ENCODE measurements around the gene GIT2.

GIT2 gene

DNA sequence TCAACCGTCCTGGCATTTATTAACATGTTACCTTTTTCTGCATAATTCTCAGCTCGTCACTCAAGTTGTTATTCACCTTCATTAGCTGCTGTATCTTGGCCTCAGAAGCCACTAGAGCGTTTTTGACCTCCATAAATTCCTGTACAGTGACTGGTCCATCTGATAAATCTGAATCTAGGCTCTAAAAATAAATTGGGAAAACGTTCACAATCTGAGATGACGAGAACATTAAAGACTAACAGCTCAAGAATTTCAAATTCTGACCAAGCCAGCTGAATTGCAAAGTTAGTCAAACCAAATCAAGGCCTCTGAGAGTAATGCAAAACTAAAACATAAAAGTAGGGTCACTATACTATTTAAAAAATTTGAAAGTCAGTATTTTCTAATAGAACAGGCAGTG is 45.0 kb downstream of the GIT2 start:
- TF ChIP-seq, protein P1, sequence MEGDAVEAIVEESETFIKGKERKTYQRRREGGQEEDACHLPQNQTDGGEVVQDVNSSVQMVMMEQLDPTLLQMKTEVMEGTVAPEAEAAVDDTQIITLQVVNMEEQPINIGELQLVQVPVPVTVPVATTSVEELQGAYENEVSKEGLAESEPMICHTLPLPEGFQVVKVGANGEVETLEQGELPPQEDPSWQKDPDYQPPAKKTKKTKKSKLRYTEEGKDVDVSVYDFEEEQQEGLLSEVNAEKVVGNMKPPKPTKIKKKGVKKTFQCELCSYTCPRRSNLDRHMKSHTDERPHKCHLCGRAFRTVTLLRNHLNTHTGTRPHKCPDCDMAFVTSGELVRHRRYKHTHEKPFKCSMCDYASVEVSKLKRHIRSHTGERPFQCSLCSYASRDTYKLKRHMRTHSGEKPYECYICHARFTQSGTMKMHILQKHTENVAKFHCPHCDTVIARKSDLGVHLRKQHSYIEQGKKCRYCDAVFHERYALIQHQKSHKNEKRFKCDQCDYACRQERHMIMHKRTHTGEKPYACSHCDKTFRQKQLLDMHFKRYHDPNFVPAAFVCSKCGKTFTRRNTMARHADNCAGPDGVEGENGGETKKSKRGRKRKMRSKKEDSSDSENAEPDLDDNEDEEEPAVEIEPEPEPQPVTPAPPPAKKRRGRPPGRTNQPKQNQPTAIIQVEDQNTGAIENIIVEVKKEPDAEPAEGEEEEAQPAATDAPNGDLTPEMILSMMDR (IDR thresholded peaks at IDR 0.05; ENCODE audit: low read length, missing control alignments) = no peak
- DNase-seq (ENCODE audit: low read depth) = peak; percentile 81
- no peak overlapping the region for H3K4me3 ChIP-seq (replicated peaks; ENCODE audit: low read depth, low read length)

DNA sequence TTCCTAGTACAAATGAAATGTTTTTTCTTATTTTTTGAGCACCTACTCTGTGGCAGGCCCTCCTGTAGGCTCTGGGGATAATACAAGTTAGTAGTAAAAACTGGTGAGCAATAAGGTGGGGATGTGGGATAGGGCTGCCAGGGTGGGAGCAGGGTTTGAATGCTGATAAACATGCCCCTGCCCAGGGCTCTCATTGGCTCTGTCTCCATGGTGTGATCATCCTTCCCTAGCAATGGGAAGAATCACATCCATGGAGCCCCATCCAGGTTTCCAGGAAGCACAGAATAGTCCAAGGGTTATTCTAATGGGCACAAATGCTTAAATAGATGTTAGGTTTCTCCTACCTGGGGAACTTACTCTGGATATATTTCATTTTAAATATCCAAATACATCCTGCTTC is 45.5 kb downstream of the GIT2 start:
- no peak for DNase-seq (ENCODE audit: low read depth)
- H3K4me3 ChIP-seq (replicated peaks; ENCODE audit: low read depth, low read length) = no peak overlapping the region
- TF ChIP-seq, protein P1 (IDR thresholded peaks at IDR 0.05; ENCODE audit: low read length, missing control alignments) = no peak

DNA sequence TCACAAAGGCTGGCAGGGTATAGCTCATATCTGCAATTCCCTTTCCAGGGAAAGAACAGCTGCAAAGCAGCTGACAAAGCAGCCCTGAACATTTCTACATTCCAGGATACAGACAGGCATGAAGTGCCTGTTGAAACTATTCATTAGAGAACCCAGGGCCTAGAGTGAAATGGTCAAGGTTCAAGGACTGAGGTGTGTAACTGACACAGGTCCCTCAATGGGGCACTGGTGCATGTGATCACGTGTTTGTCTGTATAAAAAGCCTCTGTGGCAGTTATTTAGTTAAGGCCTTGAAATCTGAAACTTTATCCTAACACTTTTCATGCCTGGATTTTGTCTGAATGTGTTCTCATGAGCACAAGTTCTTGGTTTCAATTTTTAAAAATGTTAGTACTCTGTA is 47.1 kb downstream of the GIT2 start:
- TF ChIP-seq, protein P1 (IDR thresholded peaks at IDR 0.05; ENCODE audit: low read length, missing control alignments) = no peak
- H3K4me3 ChIP-seq (replicated peaks; ENCODE audit: low read depth, low read length) = no peak overlapping the region

DNA sequence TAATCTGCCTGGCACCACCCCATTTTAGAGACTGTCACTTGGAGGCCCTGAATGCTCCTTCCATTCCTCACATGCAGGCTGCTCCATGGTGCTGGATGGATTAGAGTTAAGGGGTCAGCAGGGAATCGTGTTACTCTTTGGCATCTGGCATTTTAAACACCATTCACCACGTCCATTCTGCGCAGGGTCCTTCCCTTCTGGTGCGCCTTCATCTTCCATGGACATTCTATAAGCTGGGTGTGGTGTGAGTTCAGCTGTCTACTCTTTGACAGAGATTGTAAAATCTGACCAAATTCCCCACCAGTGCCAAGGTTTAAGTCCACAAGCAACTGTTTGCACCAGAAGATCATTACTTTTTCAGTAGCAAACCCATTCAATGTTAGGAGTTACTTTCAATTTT is 47.8 kb downstream of the GIT2 start:
- TF ChIP-seq, protein P1 (IDR thresholded peaks at IDR 0.05; ENCODE audit: low read length, missing control alignments) = no peak
- no peak for DNase-seq (ENCODE audit: low read depth)
- no peak overlapping the region for H3K4me3 ChIP-seq (replicated peaks; ENCODE audit: low read depth, low read length)

More for the DNA sequence above, 47.1 kb downstream of the GIT2 start:
- peak; percentile 63 for DNase-seq (ENCODE audit: low read depth)

DNA sequence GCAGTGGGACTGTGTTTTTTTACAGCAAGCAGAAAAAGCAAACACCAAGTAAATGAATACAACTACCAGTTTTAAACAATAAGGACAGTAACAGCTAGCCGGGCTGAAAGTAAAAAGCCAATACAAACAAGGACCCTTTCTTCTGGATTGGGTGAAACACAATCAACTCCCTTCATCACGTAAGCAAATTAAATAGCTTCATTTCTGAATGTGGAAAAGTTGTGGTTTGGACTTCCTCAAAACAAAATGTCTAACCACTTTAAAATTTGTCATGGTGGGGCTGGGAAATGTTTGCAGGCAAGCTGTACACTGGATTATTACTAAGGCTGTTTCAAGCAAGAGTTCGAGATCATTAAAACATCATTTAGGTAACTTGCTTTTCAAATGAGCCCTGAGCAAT is 48.6 kb downstream of the GIT2 start:
- no peak overlapping the region for H3K4me3 ChIP-seq (replicated peaks; ENCODE audit: low read depth, low read length)
- DNase-seq (ENCODE audit: low read depth) = peak; percentile 45
- TF ChIP-seq, protein P1 (IDR thresholded peaks at IDR 0.05; ENCODE audit: low read length, missing control alignments) = no peak

DNA sequence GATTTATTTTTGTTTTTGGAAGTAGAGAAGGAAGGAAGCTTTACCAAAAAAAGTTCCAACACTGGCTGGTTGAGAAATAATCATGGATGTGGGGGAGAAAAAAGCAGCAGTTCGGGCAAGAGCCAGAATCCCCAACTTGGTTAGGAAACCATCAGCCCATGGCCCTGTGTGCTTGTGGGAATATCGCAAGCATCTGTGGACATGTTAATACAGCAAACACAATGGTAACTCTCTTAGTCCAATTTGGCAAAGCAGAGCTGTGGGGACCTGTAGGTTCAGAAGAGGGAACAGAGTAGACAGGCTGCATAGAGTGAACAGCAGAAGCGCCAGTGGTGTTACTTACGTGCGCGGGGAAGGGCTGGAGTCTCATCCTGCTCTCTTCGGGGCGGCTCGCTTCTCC is 49.3 kb downstream of the GIT2 start:
- DNase-seq (ENCODE audit: low read depth) = no peak
- H3K4me3 ChIP-seq (replicated peaks; ENCODE audit: low read depth, low read length) = no peak overlapping the region
- TF ChIP-seq, protein P1 (IDR thresholded peaks at IDR 0.05; ENCODE audit: low read length, missing control alignments) = no peak

DNA sequence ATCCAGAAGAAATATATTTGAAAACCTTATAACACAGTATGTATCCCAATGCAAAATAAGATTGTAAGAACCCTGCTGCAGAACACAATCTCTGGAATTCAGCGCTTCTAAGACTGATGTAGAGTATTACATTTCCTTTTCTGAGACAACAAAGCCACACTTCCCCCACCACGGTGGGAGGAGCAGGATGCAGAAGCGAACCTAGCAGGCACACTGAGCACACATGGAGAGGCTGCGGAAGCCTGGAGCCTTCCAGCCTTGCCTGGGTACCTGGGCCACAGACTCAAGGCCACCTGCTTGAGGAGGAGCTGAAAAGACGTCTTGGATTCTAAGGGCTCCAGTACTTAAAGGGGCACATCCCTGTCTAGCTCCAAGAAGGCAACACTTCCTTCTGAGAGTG is 49.7 kb downstream of the GIT2 start:
- peak; percentile 44 for DNase-seq (ENCODE audit: low read depth)
- TF ChIP-seq, protein P1 (IDR thresholded peaks at IDR 0.05; ENCODE audit: low read length, missing control alignments) = no peak
- H3K4me3 ChIP-seq (replicated peaks; ENCODE audit: low read depth, low read length) = no peak overlapping the region

All from fibroblast of pulmonary artery (primary cell).